KMS-11 (cell line): ENCODE results near the gene RAB21.

Experiments used
- H2AFZ ChIP-seq: fragments of 200-600 bp; sonication (generic); 2 replicates; pipeline ENCODE4 v1.6.1; 2016; ENCODE audit warnings: antibody characterized with exemption, mixed run types, low read depth
- H3K27ac ChIP-seq: fragments of 200-600 bp; sonication (generic); 2 replicates; pipeline ENCODE4 v1.6.1; 2016; ENCODE audit warnings: mild to moderate bottlenecking, mixed run types
- H3K27me3 ChIP-seq: fragments of 200-600 bp; sonication (generic); 2 replicates; pipeline ENCODE4 v1.6.1; 2017; ENCODE audit warnings: mild to moderate bottlenecking, low read depth, mixed run types, moderate library complexity; ENCODE audit not compliant: insufficient read depth
- H3K36me3 ChIP-seq: fragments of 200-600 bp; sonication (generic); 2 replicates; pipeline ENCODE4 v1.6.1; 2017; ENCODE audit warnings: mild to moderate bottlenecking, mixed run types; ENCODE audit not compliant: insufficient read depth
- H3K4me1 ChIP-seq: fragments of 200-600 bp; sonication (generic); 2 replicates; pipeline ENCODE4 v1.6.1; 2016; ENCODE audit warnings: mild to moderate bottlenecking, low read depth, mixed run types; ENCODE audit not compliant: poor library complexity, severe bottlenecking
- H3K4me2 ChIP-seq: fragments of 200-600 bp; sonication (generic); 2 replicates; pipeline ENCODE4 v1.7.0; 2016; ENCODE audit warnings: mild to moderate bottlenecking, mixed run types
- H3K4me3 ChIP-seq: fragments of 200-600 bp; sonication (generic); IDR thresholded peaks from 2 replicates; pipeline ENCODE4 v1.6.1; 2017; ENCODE audit warnings: low read depth, low read length, mixed read lengths; ENCODE audit not compliant: insufficient read depth
- H3K79me2 ChIP-seq: fragments of 200-600 bp; sonication (generic); 2 replicates; pipeline ENCODE4 v1.6.1; 2016; ENCODE audit warnings: low read depth, mixed run types; ENCODE audit not compliant: insufficient read depth
- H3K9ac ChIP-seq: fragments of 200-600 bp; sonication (generic); 2 replicates; pipeline ENCODE4 v1.6.1; 2016; ENCODE audit warnings: mild to moderate bottlenecking, mixed run types
- H4K20me1 ChIP-seq: fragments of 200-600 bp; sonication (generic); 2 replicates; pipeline ENCODE4 v1.6.1; 2016; ENCODE audit warnings: mild to moderate bottlenecking, mixed run types; ENCODE audit not compliant: insufficient read depth
- TF ChIP-seq, protein P1 (sequence below): fragments of 200-600 bp; sonication (generic); conservative IDR thresholded peaks from 2 replicates; pipeline ENCODE4 v1.6.1; 2017; ENCODE audit warnings: low read depth, mild to moderate bottlenecking, antibody characterized with exemption, low read length, moderate library complexity, mixed read lengths

RAB21 gene

DNA sequence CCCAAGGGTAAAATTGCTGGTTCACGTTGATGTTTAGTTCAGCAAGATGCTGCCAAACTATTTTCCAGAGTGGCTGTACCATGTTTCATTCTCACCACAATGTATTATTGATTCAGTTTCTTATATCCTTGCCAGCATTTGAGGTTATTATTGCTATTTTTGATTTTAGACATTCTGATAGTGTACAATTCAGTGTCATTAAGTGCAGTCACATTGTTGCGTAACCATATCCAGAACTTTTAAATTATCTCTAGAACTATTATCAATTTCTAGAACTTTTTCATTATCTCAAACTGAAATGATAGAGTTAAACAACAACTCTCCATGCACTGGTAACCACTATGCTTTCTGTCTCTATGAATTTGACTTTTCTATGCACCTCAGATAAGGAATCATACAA lies 74.2 kb downstream of the RAB21 start:
- H3K4me1 ChIP-seq, result no peaks in the 10 kb centered on the region
- no peaks in the 10 kb centered on the region for H3K36me3 ChIP-seq
- H3K79me2 ChIP-seq, result no peaks in the 10 kb centered on the region
- H4K20me1 ChIP-seq, result no peaks in the 10 kb centered on the region
- no peaks in the 10 kb centered on the region for H3K27me3 ChIP-seq
- H2AFZ ChIP-seq, result no peak overlapping the region
- H3K9ac ChIP-seq, result no peak overlapping the region
- H3K4me2 ChIP-seq, result no peak overlapping the region
- H3K4me3 ChIP-seq, result no peak overlapping the region
- TF ChIP-seq, protein P1, sequence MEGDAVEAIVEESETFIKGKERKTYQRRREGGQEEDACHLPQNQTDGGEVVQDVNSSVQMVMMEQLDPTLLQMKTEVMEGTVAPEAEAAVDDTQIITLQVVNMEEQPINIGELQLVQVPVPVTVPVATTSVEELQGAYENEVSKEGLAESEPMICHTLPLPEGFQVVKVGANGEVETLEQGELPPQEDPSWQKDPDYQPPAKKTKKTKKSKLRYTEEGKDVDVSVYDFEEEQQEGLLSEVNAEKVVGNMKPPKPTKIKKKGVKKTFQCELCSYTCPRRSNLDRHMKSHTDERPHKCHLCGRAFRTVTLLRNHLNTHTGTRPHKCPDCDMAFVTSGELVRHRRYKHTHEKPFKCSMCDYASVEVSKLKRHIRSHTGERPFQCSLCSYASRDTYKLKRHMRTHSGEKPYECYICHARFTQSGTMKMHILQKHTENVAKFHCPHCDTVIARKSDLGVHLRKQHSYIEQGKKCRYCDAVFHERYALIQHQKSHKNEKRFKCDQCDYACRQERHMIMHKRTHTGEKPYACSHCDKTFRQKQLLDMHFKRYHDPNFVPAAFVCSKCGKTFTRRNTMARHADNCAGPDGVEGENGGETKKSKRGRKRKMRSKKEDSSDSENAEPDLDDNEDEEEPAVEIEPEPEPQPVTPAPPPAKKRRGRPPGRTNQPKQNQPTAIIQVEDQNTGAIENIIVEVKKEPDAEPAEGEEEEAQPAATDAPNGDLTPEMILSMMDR, result no peak
- H3K27ac ChIP-seq, result no peak overlapping the region

DNA sequence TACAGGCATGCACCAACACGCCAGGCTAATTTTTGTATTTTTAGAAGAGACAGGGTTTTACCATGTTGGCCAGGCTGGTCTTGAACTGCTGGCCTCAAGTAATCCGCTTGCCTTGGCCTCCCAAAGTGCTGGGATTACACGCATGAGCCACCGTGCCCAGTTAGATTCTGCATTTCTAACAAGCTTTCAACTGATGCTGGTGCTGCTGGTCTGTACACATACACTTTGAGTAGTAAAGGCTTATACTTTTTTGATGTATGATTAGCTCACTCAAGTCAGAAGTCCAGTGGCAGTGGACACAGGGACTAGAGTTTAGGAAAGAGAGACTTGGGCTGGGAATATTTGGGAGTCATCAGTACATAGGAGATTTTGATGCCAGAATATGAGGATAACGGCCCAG lies 82.7 kb downstream of the RAB21 start:
- Histone ChIP-seq H3K9ac (no peak overlapping the region), H3K4me1 (peaks cover 21% of the 10 kb centered on the region), H3K79me2 (peaks cover 36% of the 10 kb centered on the region), H2AFZ (no peak overlapping the region), H4K20me1 (no peaks in the 10 kb centered on the region), H3K36me3 (no peaks in the 10 kb centered on the region), H3K4me3 (no peak overlapping the region), H3K27me3 (no peaks in the 10 kb centered on the region), H3K4me2 (no peak overlapping the region), H3K27ac (no peak overlapping the region)
- TF ChIP-seq, protein P1, result no peak

DNA sequence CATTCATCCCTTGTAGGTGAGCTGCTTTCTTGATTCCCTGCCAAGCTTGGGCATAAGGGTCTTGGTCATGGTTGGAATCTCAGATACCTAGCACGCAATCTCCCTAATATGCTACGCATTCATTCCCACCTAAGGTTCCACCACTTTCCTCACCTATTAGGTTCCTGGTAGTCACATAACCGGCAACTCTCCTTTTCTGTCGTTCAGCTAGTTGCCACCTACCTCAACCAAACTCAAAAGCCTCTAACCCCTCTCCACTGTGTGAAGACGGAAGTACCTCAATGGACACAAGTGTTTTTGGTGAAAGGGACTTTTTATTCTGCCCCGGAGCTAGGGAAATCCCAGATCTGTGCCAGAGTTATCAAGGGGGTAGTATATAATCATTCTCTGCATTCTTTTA lies 83.6 kb downstream of the RAB21 start:
- no peak overlapping the region for H3K4me3 ChIP-seq
- H3K4me1 ChIP-seq, result peaks cover 21% of the 10 kb centered on the region
- no peak overlapping the region for H3K4me2 ChIP-seq
- no peaks in the 10 kb centered on the region for H4K20me1 ChIP-seq
- no peaks in the 10 kb centered on the region for H3K36me3 ChIP-seq
- TF ChIP-seq, protein P1, result no peak
- no peaks in the 10 kb centered on the region for H3K27me3 ChIP-seq
- H2AFZ ChIP-seq, result 0 out of 2 replicates have a peak overlapping the region, but pooled peaks have one; percentile 98
- no peak overlapping the region for H3K9ac ChIP-seq
- H3K79me2 ChIP-seq, result peaks cover 45% of the 10 kb centered on the region
- no peak overlapping the region for H3K27ac ChIP-seq

DNA sequence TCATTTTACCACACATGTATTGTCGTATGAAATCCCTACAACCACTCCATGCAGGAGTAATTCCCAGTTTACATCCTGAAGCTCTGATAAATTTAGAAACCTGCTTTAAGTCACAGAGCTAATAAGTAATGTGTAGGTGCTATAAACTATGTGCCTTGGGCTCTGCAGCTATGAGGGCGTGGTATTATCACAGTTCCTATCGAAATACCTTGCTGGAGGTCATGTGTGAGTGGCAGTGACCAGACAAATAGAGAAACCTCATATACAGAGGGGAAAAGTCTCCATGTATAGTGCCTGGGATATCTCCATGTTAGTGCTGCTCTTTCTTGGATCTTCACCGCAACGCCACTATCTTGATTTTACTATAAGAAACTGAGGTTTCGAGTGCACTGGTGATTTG lies 84.0 kb downstream of the RAB21 start:
- Histone ChIP-seq H3K4me1 (peaks cover 21% of the 10 kb centered on the region), H4K20me1 (no peaks in the 10 kb centered on the region), H3K9ac (peak overlapping the region; percentile 89; the same call in 1 of the 2 replicates), H2AFZ (peak overlapping the region; percentile 98), H3K4me3 (no peak overlapping the region), H3K27ac (peak overlapping the region; percentile 92; the same call in 1 of the 2 replicates), H3K36me3 (no peaks in the 10 kb centered on the region), H3K79me2 (peaks cover 49% of the 10 kb centered on the region), H3K4me2 (peak overlapping the region; percentile 94), H3K27me3 (no peaks in the 10 kb centered on the region)
- TF ChIP-seq, protein P1, result no peak
